Naive B cell (primary cell): Measurements from ENCODE around the gene KIF2A. TPM values are rescaled to one million over a fixed set of nuclear protein-coding genes. Genes with fewer than 3 reads are reported as not detected.
A peak's percentile ranks its signal among the peaks of the same experiment; 100 is the strongest.

ENCODE experiments used
- ATAC-seq, 2 donors: fragments of 150-1000 bp; cut with Tn5 transposase; 2 replicates each; pipeline ENCODE4 v1.10.0; 2021; ENCODE audit warnings: low read depth in 2 of 2, mild to moderate bottlenecking in 2 of 2, moderate library complexity in 2 of 2
- DNase-seq: peaks from one replicate; pipeline ENCODE4 v3.0.0; 2022
- H3K27ac Mint-ChIP-seq, 6 donors: one replicate each; pipeline ENCODE4 v1.8.0; 2020 to 2022; ENCODE audit warnings: mild to moderate bottlenecking in 6 of 6, mixed read lengths in 6 of 6, moderate library complexity in 5 of 6, inconsistent platforms in 2 of 6
- H3K27me3 Mint-ChIP-seq, 3 donors: one replicate each; pipeline ENCODE4 v1.8.0; 2021 to 2022; ENCODE audit warnings: mixed read lengths in 3 of 3, mild to moderate bottlenecking in 1 of 3
- H3K36me3 Mint-ChIP-seq, 2 donors: one replicate each; pipeline ENCODE4 v1.8.0; 2020 to 2022; ENCODE audit warnings: mixed read lengths in 2 of 2, inconsistent platforms in 1 of 2, mild to moderate bottlenecking in 1 of 2
- H3K4me1 Mint-ChIP-seq, 3 donors: one replicate each; pipeline ENCODE4 v1.8.0; 2020 to 2022; ENCODE audit warnings: mixed read lengths in 3 of 3, inconsistent platforms in 1 of 3, mild to moderate bottlenecking in 1 of 3, moderate library complexity in 1 of 3
- H3K4me3 Mint-ChIP-seq, 8 donors: one replicate each; pipeline ENCODE4 v1.8.0; 2020 to 2022; ENCODE audit warnings: mild to moderate bottlenecking in 8 of 8, mixed read lengths in 8 of 8, moderate library complexity in 8 of 8, inconsistent platforms in 2 of 8
- H3K9me3 Mint-ChIP-seq, 7 donors: one replicate each; pipeline ENCODE4 v1.8.0; 2020 to 2022; ENCODE audit warnings: mixed read lengths in 7 of 7, mild to moderate bottlenecking in 5 of 7, inconsistent platforms in 2 of 7, moderate library complexity in 1 of 7
- polyA plus RNA-seq, 6 donors: library from polyadenylated mRNA; unstranded; fragments of 300-500 nt; fragmentation: Illumina TruSeq; gene quantifications; one replicate each; pipeline ENCODE4 v1.2.3, GENCODE V29; 2021; ENCODE audit warnings: low read depth in 6 of 6

The KIF2A gene
- polyA plus RNA-seq, 6 donors from 2014 or later: 65.4 to 91.7 (median 86.3) TPM

DNA sequence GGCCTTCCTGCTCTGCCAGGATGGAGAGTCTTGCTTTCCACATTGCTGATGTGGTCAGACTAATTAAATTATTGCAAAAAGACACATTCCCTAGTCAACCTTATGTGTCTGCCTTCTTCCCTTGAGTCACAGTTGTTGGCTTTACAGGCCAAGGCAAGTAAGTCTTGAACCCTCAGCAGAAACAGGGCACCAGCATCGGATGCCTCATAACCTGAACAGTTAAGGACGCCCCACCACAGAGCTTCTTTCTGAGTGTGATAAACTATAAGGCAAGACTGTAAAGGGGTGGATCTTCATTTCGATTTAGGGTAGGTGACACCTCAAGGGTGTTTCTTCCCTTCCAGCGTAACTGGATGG, 670 bp upstream of the KIF2A start:
- ATAC-seq (no peak), DNase-seq (no peak)
- H3K4me3 Mint-ChIP-seq: peak overlapping the region; percentile 90 to 96 (median 94)
- H3K27me3 Mint-ChIP-seq: no peaks in the 10 kb centered on the region
- peaks cover 28 to 44% (median 39%) of the 10 kb centered on the region in 3 donors for H3K4me1 Mint-ChIP-seq
- peak overlapping the region; percentile 95 to 99 (median 98) for H3K27ac Mint-ChIP-seq
- peaks cover 0 to 2% of the 10 kb centered on the region in 2 donors for H3K36me3 Mint-ChIP-seq
- H3K9me3 Mint-ChIP-seq: no peaks in the 10 kb centered on the region

DNA sequence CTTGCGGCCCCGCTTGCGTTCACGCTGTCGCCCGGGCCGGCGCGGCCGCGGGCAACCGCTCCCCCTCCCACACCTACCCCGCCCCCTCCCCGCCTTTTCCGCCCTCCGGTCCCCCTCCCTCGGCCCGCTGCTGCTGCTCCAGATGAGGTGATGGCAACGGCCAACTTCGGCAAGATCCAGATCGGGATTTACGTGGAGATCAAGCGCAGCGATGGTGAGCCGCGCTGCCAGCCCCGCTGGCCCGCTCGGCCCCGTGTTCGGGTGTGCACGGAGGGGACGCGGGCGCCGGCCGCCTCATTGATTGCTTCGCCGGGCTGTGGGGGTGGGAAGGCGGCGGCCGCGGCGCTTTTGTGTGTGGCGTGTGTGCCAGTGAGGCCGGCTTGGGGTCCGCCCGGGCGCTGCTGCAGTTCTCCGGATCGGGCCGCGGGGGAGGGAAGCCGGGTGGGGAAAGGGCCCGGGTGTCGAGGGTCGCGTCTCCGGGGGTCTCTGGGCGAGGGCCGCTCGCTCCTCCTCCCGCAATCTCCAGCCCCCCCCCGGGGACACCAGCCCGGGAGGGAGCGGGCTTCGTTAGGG, 403 bp downstream of the KIF2A start:
- ATAC-seq (peak; percentile 22 to 24), DNase-seq (peak; percentile 69)
- Mint-ChIP-seq H3K27me3 (no peaks in the 10 kb centered on the region), H3K9me3 (no peaks in the 10 kb centered on the region), H3K36me3 (peaks cover 0 to 7% of the 10 kb centered on the region in 2 donors), H3K27ac (peak overlapping the region; percentile 95 to 99 (median 99)), H3K4me3 (peak overlapping the region; percentile 91 to 99 (median 96)), H3K4me1 (peaks cover 39 to 51% (median 50%) of the 10 kb centered on the region in 3 donors)

DNA sequence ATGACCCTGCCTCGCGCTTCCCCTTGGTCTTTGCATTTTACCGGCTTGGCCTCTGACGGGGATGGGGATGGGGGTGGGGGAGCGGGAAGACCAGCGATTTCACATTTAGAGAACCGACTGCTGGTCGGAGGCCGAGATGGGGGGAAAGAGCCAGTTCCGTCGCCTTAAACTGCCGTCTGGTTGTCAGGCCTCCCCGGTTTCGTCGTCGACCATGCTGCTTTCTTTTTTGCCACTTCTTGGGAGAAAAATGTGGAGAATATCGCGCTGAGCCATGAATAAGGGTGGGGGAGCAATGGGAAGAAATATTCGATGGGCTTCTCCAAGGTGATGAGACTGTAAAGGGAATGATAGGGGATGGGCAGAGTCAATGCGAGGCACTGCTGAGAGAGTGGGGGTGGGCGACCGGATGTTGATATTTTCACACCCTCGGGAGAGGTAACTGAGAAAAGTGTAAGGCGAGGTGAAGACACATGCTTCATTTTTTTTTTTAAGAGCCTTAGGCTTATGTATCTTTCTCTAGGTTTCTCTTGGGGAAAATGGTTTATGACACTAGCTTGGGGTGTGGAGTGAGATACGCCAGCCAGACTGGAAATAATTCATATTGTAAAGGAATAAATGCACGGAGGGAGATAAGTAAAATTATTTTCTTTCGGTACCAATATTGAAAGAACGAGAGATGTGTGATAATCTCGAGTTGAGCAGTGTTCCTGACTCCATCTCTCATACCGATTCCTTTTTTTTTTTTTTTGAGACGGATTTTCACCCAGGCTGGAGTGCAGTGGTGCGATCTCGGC, 1.1 kb downstream of the KIF2A start:
- Mint-ChIP-seq H3K4me3 (peak overlapping the region; percentile 91 to 99 (median 96)), H3K36me3 (peaks cover 0 to 7% of the 10 kb centered on the region in 2 donors), H3K9me3 (no peaks in the 10 kb centered on the region), H3K27ac (peak overlapping the region; percentile 95 to 99 (median 99)), H3K4me1 (peaks cover 46 to 57% (median 57%) of the 10 kb centered on the region in 3 donors), H3K27me3 (no peaks in the 10 kb centered on the region)
- peak; percentile 63 for DNase-seq
- peak; percentile 3 to 4 for ATAC-seq

- DNase-seq (no peak), ATAC-seq (no peak)
- peaks cover 0 to 7% of the 10 kb centered on the region in 2 donors for H3K36me3 Mint-ChIP-seq
- peak overlapping the region in 7 of 8 donors; percentile 13 to 99 (median 96) for H3K4me3 Mint-ChIP-seq
- H3K4me1 Mint-ChIP-seq: peaks cover 54 to 68% (median 66%) of the 10 kb centered on the region in 3 donors
- no peaks in the 10 kb centered on the region for H3K9me3 Mint-ChIP-seq
- no peaks in the 10 kb centered on the region for H3K27me3 Mint-ChIP-seq
- peak overlapping the region in 5 of 6 donors; percentile 45 to 99 (median 95) for H3K27ac Mint-ChIP-seq
These were observed 2.4 kb downstream of the KIF2A start for GRCh38 chr5:62308439-62308838.

GRCh38 chr5:62309107-62309506, 3.1 kb downstream of the KIF2A start:
- peaks cover 54 to 70% (median 68%) of the 10 kb centered on the region in 3 donors for H3K4me1 Mint-ChIP-seq
- no peak for DNase-seq
- H3K36me3 Mint-ChIP-seq: peaks cover 0 to 7% of the 10 kb centered on the region in 2 donors
- no peaks in the 10 kb centered on the region for H3K9me3 Mint-ChIP-seq
- H3K27ac Mint-ChIP-seq: peak overlapping the region in 2 of 6 donors; percentile 58 to 95
- no peak for ATAC-seq
- peak overlapping the region in 2 of 8 donors; percentile 20 to 96 for H3K4me3 Mint-ChIP-seq
- no peaks in the 10 kb centered on the region for H3K27me3 Mint-ChIP-seq

- peak overlapping the region in 1 of 8 donors; percentile 61 for H3K4me3 Mint-ChIP-seq
- H3K36me3 Mint-ChIP-seq: peaks cover 0 to 7% of the 10 kb centered on the region in 2 donors
- H3K27me3 Mint-ChIP-seq: no peaks in the 10 kb centered on the region
- H3K4me1 Mint-ChIP-seq: peaks cover 57 to 75% (median 71%) of the 10 kb centered on the region in 3 donors
- H3K27ac Mint-ChIP-seq: peak overlapping the region in 3 of 6 donors; percentile 12 to 96 (median 68)
- H3K9me3 Mint-ChIP-seq: no peaks in the 10 kb centered on the region
- DNase-seq (no peak), ATAC-seq (no peak)
These were observed 4.6 kb downstream of the KIF2A start for GRCh38 chr5:62310426-62311143.

- no peaks in the 10 kb centered on the region for H3K27me3 Mint-ChIP-seq
- no peaks in the 10 kb centered on the region for H3K9me3 Mint-ChIP-seq
- ATAC-seq: no peak
- H3K36me3 Mint-ChIP-seq: peaks cover 0 to 7% of the 10 kb centered on the region in 2 donors
- no peak overlapping the region for H3K4me3 Mint-ChIP-seq
- H3K27ac Mint-ChIP-seq: no peak overlapping the region
- peaks cover 61 to 75% (median 73%) of the 10 kb centered on the region in 3 donors for H3K4me1 Mint-ChIP-seq
- no peak for DNase-seq
These were observed 6.0 kb downstream of the KIF2A start for GRCh38 chr5:62312036-62312435.

DNA sequence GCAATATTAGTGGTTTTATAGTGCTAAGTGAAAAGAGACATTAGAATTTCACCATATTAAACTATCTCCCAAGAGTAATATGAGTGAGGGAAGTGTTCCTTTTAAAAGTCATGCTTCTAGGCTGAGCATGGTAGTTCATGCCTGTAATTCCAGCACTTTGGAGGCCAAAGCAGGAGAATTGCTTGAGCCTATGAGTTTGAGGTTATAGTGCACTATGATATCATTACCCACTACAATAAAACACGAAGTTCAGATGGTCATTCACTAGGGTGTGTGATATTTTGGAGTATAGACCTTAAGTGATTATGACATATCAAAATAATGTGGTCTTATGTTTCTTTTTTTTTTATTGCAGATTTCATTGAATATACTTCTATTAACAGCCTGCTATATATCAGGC, 6.7 kb downstream of the KIF2A start:
- ATAC-seq (no peak), DNase-seq (no peak)
- H3K4me1 Mint-ChIP-seq: peaks cover 59 to 74% (median 68%) of the 10 kb centered on the region in 3 donors
- peak overlapping the region in 1 of 6 donors; percentile 18 for H3K27ac Mint-ChIP-seq
- H3K4me3 Mint-ChIP-seq: no peak overlapping the region
- H3K36me3 Mint-ChIP-seq: peaks cover 0 to 7% of the 10 kb centered on the region in 2 donors
- no peaks in the 10 kb centered on the region for H3K9me3 Mint-ChIP-seq
- H3K27me3 Mint-ChIP-seq: no peaks in the 10 kb centered on the region

GRCh38 chr5:62314213-62314830, 8.3 kb downstream of the KIF2A start:
- peaks cover 0 to 7% of the 10 kb centered on the region in 2 donors for H3K36me3 Mint-ChIP-seq
- no peak for ATAC-seq
- no peaks in the 10 kb centered on the region for H3K9me3 Mint-ChIP-seq
- H3K27ac Mint-ChIP-seq: peak overlapping the region in 3 of 6 donors; percentile 23 to 60 (median 54)
- no peaks in the 10 kb centered on the region for H3K27me3 Mint-ChIP-seq
- no peak overlapping the region for H3K4me3 Mint-ChIP-seq
- H3K4me1 Mint-ChIP-seq: peaks cover 60 to 75% (median 64%) of the 10 kb centered on the region in 3 donors
- DNase-seq: no peak

DNA sequence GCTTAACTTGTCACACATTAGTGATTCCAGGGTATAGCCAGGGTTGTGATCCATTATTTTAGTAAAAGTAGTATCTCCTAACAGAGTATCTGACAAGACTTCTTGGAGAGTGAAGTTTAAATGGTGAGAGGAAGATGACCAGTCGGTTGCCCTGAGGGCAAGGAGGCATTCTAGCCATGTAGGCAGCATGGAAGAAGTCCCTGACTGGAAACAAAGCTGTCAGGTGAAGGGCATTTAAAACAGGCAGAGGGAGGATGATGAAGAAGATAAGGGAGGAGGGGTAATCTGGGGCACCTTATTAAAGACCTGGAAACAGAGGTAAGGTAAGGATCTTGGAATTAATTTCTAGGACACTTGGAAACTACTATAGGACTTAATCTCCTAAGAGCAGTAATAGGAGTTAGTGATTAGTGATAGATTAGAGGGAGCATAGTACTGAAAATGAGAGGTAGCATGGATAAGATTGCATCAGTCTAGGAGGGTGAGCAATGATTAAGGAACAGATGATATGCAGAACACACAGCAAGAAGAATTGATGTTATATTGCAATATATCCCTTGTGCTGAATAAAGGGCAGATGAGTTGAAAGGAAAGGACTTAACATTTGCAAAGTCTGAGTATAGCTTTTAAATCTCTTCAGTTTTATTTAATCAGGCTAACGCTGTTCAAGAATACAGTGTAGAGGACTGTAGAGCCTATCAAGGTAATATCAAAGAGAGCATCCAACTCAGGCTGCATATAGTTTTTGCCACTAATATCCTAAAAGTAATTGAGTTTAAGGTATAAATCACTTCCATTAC, 9.6 kb downstream of the KIF2A start:
- Mint-ChIP-seq H3K36me3 (peaks cover 0 to 2% of the 10 kb centered on the region in 2 donors), H3K9me3 (no peaks in the 10 kb centered on the region), H3K4me3 (no peak overlapping the region), H3K4me1 (peaks cover 61 to 72% (median 64%) of the 10 kb centered on the region in 3 donors), H3K27ac (peak overlapping the region in 2 of 6 donors; percentile 23 to 45), H3K27me3 (no peaks in the 10 kb centered on the region)
- ATAC-seq: no peak
- DNase-seq: no peak

GRCh38 chr5:62316176-62316502, 10.1 kb downstream of the KIF2A start:
- Mint-ChIP-seq H3K36me3 (no peaks in the 10 kb centered on the region), H3K4me3 (no peak overlapping the region), H3K27ac (no peak overlapping the region), H3K9me3 (no peaks in the 10 kb centered on the region), H3K4me1 (peaks cover 55 to 67% (median 64%) of the 10 kb centered on the region in 3 donors), H3K27me3 (no peaks in the 10 kb centered on the region)
- DNase-seq: no peak
- no peak for ATAC-seq

GRCh38 chr5:62317810-62318209, 11.8 kb downstream of the KIF2A start:
- H3K9me3 Mint-ChIP-seq: no peaks in the 10 kb centered on the region
- no peak overlapping the region for H3K4me3 Mint-ChIP-seq
- DNase-seq (no peak), ATAC-seq (no peak)
- no peaks in the 10 kb centered on the region for H3K27me3 Mint-ChIP-seq
- peaks cover 42 to 58% (median 53%) of the 10 kb centered on the region in 3 donors for H3K4me1 Mint-ChIP-seq
- H3K36me3 Mint-ChIP-seq: no peaks in the 10 kb centered on the region
- H3K27ac Mint-ChIP-seq: peak overlapping the region in 2 of 6 donors; percentile 36 to 78
